Body of pancreas (tissue), 4 donors: Measurements from ENCODE around the gene USP2. TPM values are rescaled to one million over a fixed set of nuclear protein-coding genes. Genes with fewer than 3 reads are reported as not detected.
"Not testable (repeated sequence)": the region's sequence is repeated elsewhere in the genome, so short reads cannot be mapped to it uniquely, and the experiment has no call there.

Experiments used
- ATAC-seq: fragments of 150-250 bp; one replicate; pipeline ENCODE4 v1.9.1; 2016
- DNase-seq, 4 donors: peaks; one replicate each; pipeline ENCODE4 v3.0.0-alpha.2; 2019
- H3K27ac ChIP-seq, 4 donors: fragments of 200-600 bp; sonication (generic); 1 replicate in 3 of 4; 2 replicates in 1 of 4; pipeline versions ENCODE4 v1.5.1 to v1.6.1; 2016 to 2019; ENCODE audit warnings: mild to moderate bottlenecking in 1 of 4, mixed read lengths in 1 of 4, moderate library complexity in 1 of 4
- H3K27me3 ChIP-seq, 2 donors: fragments of 200-600 bp; sonication (generic); one replicate each; pipeline ENCODE4 v1.6.0; 2016; ENCODE audit warnings: mild to moderate bottlenecking in 1 of 2
- H3K36me3 ChIP-seq, 2 donors: fragments of 200-600 bp; sonication (generic); replicated peaks in 1 of 2; 2 replicates each; pipeline ENCODE4 v1.5.1; 2016; ENCODE audit warnings: low read depth in 2 of 2; ENCODE audit not compliant: insufficient read depth in 1 of 2
- H3K4me1 ChIP-seq: fragments of 200-600 bp; sonication (generic); one replicate; pipeline ENCODE4 v1.6.0; 2016
- H3K4me3 ChIP-seq, 2 donors: fragments of 200-600 bp; sonication (generic); 1 replicate in 1 of 2; 2 replicates in 1 of 2; pipeline ENCODE4 v1.5.1; 2016 to 2019
- H3K9me3 ChIP-seq, 3 donors: fragments of 200-600 bp; sonication (generic); 1 replicate in 2 of 3; 2 replicates in 1 of 3; pipeline ENCODE4 v1.5.1; 2016
- POLR2A ChIP-seq, 3 donors: fragments of 450-650 bp; IDR thresholded peaks; one replicate each; pipeline ENCODE4 v1.6.1; 2016; ENCODE audit warnings: antibody characterized with exemption in 3 of 3, mild to moderate bottlenecking in 2 of 3
- WGBS, 2 donors: methylation state at CpG; one replicate each; pipeline ENCODE4 v1.1.5; 2017; 5-methylcytosine and 5-hydroxymethylcytosine counted together
- intact Hi-C: fragments of 100-400 bp; cut with DNase I; formaldehyde crosslinking; loops from one replicate; pipeline ENCODE4 v1.15.1; 2023
- total RNA-seq, 2 donors: library from RNA; depleted of rRNA; stranded (reverse); fragments of >200 nt; gene quantifications; one replicate each; pipeline ENCODE4 v1.1.0, GENCODE V29; 2016
- TF ChIP-seq, protein P1 (sequence below), 7 experiments: fragments of 450-650 bp in 4 of 7; fragments of 200-600 bp in 3 of 7; sonication (generic) in 3 of 7; IDR thresholded peaks; one replicate each; pipeline ENCODE4 v1.5.1; 2016 to 2019; ENCODE audit warnings: antibody characterized with exemption in 7 of 7

The USP2 gene
- total RNA-seq, 2 donors from 2014 or later, result 3.9 to 19.4 TPM

DNA sequence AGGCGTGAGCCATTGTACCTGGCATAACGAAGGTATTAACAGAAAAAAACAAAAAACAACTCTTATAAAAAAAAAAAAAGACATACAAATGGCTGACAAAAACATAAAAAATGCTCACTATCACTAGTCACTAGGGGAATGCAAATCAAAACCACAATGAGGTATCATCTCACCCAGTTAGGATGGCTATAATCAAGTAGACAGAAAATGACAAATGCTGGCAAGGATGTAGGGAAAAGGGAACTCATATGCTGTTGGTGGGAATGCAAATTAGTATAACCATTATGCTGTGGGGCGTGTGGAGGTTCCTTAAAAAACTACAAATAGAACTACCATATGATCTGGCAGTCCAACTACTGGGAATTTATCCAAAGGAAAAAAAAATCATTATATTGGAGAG lies 24.5 kb upstream of the USP2 start:
- Histone ChIP-seq H3K36me3 (no peaks in the 10 kb centered on the region), H3K9me3 (no peaks in the 10 kb centered on the region), H3K4me3 (no peak overlapping the region), H3K27me3 (no peaks in the 10 kb centered on the region), H3K4me1 (peaks cover 4% of the 10 kb centered on the region), H3K27ac (no peak overlapping the region)
- WGBS, 2 donors, result 85 to 89% methylated on average over 3 of the region's 3 CpGs
- ATAC-seq, result no peak
- intact Hi-C loops, result no loop called here
- DNase-seq, result no peak
- TF ChIP-seq, protein P1, sequence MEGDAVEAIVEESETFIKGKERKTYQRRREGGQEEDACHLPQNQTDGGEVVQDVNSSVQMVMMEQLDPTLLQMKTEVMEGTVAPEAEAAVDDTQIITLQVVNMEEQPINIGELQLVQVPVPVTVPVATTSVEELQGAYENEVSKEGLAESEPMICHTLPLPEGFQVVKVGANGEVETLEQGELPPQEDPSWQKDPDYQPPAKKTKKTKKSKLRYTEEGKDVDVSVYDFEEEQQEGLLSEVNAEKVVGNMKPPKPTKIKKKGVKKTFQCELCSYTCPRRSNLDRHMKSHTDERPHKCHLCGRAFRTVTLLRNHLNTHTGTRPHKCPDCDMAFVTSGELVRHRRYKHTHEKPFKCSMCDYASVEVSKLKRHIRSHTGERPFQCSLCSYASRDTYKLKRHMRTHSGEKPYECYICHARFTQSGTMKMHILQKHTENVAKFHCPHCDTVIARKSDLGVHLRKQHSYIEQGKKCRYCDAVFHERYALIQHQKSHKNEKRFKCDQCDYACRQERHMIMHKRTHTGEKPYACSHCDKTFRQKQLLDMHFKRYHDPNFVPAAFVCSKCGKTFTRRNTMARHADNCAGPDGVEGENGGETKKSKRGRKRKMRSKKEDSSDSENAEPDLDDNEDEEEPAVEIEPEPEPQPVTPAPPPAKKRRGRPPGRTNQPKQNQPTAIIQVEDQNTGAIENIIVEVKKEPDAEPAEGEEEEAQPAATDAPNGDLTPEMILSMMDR (IDR thresholded peaks at IDR 0.05), result no peak

DNA sequence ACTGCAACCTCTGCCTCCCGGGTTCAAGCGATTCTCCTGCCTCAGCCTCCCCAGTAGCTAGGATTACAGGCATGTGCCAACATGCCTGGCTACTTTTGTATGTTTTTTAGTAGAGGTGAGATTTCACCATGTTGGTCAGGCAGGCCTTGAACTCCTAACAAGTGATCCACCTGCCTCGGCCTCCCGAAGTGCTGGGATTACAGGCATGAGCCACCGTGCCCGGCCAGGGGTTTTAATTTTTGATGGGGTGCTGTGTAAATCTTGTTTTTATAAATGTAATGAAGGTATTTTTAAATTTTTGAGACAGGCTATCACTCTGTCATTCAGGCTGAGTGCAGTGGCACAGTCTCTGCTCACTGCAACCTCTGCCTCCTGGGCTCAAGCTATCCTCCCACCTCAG lies 24.0 kb upstream of the USP2 start:
- H3K4me1 ChIP-seq, H3K9me3 ChIP-seq, DNase-seq, H3K27me3 ChIP-seq, intact Hi-C loops, ATAC-seq, H3K27ac ChIP-seq, H3K36me3 ChIP-seq, H3K4me3 ChIP-seq: not testable (repeated sequence)
- WGBS, 2 donors, result 88 to 92% methylated on average over 6 of the region's 6 CpGs

DNA sequence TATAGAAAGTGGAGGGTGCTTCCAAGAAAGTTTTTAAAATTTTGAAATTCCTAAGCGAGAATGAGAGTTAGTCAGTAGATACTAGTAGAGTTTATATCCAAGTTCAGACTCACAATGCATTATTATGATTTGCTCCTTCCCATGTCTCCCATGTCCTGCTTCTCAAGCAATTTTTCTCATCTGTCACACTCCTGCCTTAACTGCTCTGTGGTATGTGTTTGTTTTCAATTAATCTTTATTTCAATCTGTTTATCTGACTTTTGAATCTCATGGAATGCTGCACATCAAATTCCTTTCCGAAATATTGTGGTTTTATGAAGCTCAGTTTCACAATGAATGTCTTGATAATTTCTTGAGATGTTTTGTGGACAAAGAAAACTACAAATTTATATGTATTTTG lies 23.4 kb upstream of the USP2 start:
- Histone ChIP-seq H3K9me3 (no peaks in the 10 kb centered on the region), H3K27me3 (no peaks in the 10 kb centered on the region), H3K4me3 (no peak overlapping the region), H3K4me1 (peaks cover 4% of the 10 kb centered on the region), H3K36me3 (no peaks in the 10 kb centered on the region), H3K27ac (no peak overlapping the region)
- ATAC-seq, result no peak
- TF ChIP-seq POLR2A (IDR thresholded peaks at IDR 0.05), result no peak
- TF ChIP-seq, protein P1 (IDR thresholded peaks at IDR 0.05), result no peak
- intact Hi-C loops, result no loop called here
- no peak for DNase-seq
- 49 to 65% methylated on average over 2 of the region's 2 CpGs for WGBS, 2 donors

DNA sequence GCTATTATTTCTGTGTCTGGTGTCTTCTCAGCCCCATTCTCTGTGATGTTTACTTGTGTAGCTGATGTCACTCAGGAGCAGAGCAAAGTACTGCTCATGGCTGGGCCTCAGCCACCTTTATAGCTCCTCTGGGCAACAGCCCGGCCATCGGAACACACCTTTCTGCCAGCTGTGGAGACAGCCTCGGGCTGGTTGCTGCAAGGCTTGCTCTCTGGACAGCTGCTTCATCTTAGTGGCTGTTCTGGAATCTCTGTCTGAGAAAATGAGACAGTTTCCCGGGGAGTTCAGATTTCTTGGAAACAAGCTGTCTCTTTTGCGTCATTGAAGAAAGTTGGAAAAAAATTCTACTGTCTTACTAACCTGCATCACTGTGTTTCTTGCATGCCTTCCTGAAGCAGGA lies 21.5 kb upstream of the USP2 start:
- intact Hi-C loops, result no loop called here

DNA sequence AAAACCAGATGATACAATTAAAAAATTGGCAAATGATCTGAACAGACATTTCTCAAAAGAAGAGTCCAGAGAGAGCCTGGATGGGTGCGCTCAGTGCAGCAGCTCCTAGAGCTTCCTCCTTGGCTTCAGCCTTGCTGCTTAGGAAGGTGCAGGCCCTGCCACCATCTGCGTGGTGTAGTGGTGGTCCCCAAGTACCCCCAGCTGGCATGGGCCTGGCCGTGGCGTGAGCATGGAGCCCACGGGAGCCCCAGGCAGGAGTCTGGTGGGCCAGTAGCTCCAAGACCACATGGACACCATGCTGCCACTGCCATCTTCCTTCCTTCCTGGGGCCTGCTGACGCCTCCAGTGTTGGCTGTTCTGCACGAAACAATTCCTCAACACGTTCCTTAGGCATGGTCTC lies 21.0 kb upstream of the USP2 start:
- WGBS, 2 donors, result 84 to 86% methylated on average over 5 to 7 of the region's 8 CpGs
- Histone ChIP-seq H3K27ac (no peak overlapping the region), H3K27me3 (no peaks in the 10 kb centered on the region), H3K4me1 (peaks cover 4% of the 10 kb centered on the region), H3K9me3 (no peaks in the 10 kb centered on the region), H3K4me3 (no peak overlapping the region), H3K36me3 (no peaks in the 10 kb centered on the region)
- TF ChIP-seq, protein P1 (IDR thresholded peaks at IDR 0.05), result no peak
- no peak for TF ChIP-seq POLR2A (IDR thresholded peaks at IDR 0.05)
- no peak for DNase-seq
- ATAC-seq, result no peak
- intact Hi-C loops, result no loop called here

More for the DNA sequence above, 21.5 kb upstream of the USP2 start:
- 80 to 82% methylated on average over 3 to 5 of the region's 5 CpGs for WGBS, 2 donors
- Histone ChIP-seq H3K27me3 (no peaks in the 10 kb centered on the region), H3K36me3 (no peaks in the 10 kb centered on the region), H3K27ac (no peak overlapping the region), H3K4me3 (no peak overlapping the region), H3K9me3 (no peaks in the 10 kb centered on the region), H3K4me1 (peaks cover 4% of the 10 kb centered on the region)
- DNase-seq (no peak), ATAC-seq (peak; percentile 35)
- TF ChIP-seq, protein P1 (IDR thresholded peaks at IDR 0.05), result no peak
- no peak for TF ChIP-seq POLR2A (IDR thresholded peaks at IDR 0.05)
